Mammary epithelial cell (primary cell): ENCODE measurements around the gene EPB41L2.

Source experiments
- CTCF ChIP-seq, 2 donors: IDR thresholded peaks in 1 of 2; conservative IDR thresholded peaks in 1 of 2; 2 replicates each; pipeline ENCODE4 v1.5.1; 2011 to 2012; ENCODE audit warnings: inconsistent platforms in 2 of 2, low read length in 2 of 2, mild to moderate bottlenecking in 2 of 2, control low read depth in 1 of 2, low read depth in 1 of 2; ENCODE audit not compliant: insufficient read depth in 1 of 2; ENCODE audit errors: extremely low read depth in 1 of 2
- EZH2 ChIP-seq: IDR thresholded peaks from 2 replicates; pipeline ENCODE4 v1.6.1; 2012; ENCODE audit warnings: low read length, inconsistent platforms, borderline replicate concordance

GRCh38 chr6:130969166-130969565 is 93.9 kb downstream of the EPB41L2 start:
- TF ChIP-seq CTCF (conservative IDR thresholded peaks at IDR 0.05 in 1 of 2, IDR thresholded peaks at IDR 0.05 in 1 of 2; ENCODE audit: extremely low read depth in 1 of 2, insufficient read depth in 1 of 2, low read depth in 1 of 2, low read length in 2 of 2) = no peak
- no peak for TF ChIP-seq EZH2
